ENCODE data around the gene TECTA.

The TECTA gene

GRCh38 chr11:121206810-121207209, 105.8 kb downstream of the TECTA start:
- TF ChIP-seq, protein P1, sequence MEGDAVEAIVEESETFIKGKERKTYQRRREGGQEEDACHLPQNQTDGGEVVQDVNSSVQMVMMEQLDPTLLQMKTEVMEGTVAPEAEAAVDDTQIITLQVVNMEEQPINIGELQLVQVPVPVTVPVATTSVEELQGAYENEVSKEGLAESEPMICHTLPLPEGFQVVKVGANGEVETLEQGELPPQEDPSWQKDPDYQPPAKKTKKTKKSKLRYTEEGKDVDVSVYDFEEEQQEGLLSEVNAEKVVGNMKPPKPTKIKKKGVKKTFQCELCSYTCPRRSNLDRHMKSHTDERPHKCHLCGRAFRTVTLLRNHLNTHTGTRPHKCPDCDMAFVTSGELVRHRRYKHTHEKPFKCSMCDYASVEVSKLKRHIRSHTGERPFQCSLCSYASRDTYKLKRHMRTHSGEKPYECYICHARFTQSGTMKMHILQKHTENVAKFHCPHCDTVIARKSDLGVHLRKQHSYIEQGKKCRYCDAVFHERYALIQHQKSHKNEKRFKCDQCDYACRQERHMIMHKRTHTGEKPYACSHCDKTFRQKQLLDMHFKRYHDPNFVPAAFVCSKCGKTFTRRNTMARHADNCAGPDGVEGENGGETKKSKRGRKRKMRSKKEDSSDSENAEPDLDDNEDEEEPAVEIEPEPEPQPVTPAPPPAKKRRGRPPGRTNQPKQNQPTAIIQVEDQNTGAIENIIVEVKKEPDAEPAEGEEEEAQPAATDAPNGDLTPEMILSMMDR (IDR thresholded peaks at IDR 0.05; ENCODE audit: extremely low read depth, insufficient read depth, missing control alignments) = no peak
- in situ Hi-C loops (cut with MboI; ENCODE audit: low pct_unique_long_range_greater_than_20kb, low sequenced_read_pairs, unreplicated experiment) = no loop called here
- DNase-seq (ENCODE audit: low spot score) = no peak

GRCh38 chr11:121207485-121208115, 106.6 kb downstream of the TECTA start:
- TF ChIP-seq, protein P1 (IDR thresholded peaks at IDR 0.05; ENCODE audit: extremely low read depth, insufficient read depth, missing control alignments) = no peak
- peak; percentile 52 for DNase-seq (ENCODE audit: low spot score)
- in situ Hi-C loops (cut with MboI; ENCODE audit: low pct_unique_long_range_greater_than_20kb, low sequenced_read_pairs, unreplicated experiment) = no loop called here

- TF ChIP-seq, protein P1 (IDR thresholded peaks at IDR 0.05; ENCODE audit: extremely low read depth, insufficient read depth, missing control alignments) = no peak
- no peak for DNase-seq (ENCODE audit: low spot score)
- in situ Hi-C loops (cut with MboI; ENCODE audit: low pct_unique_long_range_greater_than_20kb, low sequenced_read_pairs, unreplicated experiment) = no loop called here
Measured at GRCh38 chr11:121210445-121211080, 109.5 kb downstream of the TECTA start.

DNA sequence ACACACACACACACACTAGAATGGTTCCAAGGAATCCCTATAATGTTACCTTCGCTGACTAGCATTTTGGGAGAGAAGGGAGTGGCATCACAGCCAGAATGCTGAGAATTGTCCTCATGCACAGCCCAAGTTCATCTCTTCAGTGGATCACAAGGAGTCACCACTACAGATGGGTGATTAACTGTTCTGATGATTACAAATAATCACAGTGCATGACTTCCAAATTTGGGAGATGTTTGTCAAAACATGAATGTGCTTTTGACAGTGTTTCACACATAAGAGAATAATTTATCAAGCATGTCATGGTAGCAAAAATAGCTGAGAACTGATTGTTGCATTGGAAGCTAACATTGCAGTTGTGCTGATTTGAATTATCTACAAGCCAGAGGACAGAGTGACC, 110.6 kb downstream of the TECTA start:
- TF ChIP-seq, protein P1 (IDR thresholded peaks at IDR 0.05; ENCODE audit: extremely low read depth, insufficient read depth, missing control alignments) = no peak
- no peak for DNase-seq (ENCODE audit: low spot score)
- in situ Hi-C loops (cut with MboI; ENCODE audit: low pct_unique_long_range_greater_than_20kb, low sequenced_read_pairs, unreplicated experiment) = no loop called here

DNA sequence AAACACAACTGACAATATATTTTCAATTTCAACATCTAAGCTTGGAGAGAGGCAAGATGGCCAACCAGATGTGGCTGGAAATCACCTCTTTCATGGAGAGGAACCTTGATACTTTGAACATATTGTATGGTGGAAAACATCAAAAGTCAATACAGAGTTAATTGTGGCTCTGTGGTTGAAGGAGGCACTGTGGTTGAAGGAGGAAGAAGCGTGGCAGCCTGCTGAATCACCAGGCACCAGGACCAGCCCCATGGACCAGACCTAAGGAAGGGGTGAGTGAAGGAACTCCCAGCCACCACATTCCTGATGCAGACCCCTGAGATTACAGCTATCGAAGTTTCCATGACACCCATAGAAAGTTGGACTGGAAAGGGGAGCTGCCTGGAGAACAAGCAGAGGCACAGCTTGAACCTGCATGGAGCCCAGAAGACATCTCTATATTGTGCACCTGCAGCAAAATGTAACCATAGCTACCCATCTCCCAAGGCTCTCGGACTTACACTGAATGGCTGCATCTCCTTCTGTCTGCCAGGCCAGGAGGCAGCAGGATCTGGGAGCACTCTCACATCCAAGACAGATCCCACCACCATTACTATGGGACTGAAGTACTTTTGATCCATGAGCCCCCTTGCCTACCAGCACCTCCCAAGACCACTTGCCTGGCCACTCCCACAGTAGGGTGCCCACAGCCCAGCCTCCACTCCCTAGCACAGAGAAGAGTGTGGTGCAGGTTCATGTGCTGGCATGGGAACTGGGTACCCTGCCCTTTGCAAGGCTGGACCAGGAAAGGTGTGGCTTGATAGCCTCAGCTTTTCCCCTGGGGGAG, 111.7 kb downstream of the TECTA start:
- no peak for DNase-seq (ENCODE audit: low spot score)
- in situ Hi-C loops (cut with MboI; ENCODE audit: low pct_unique_long_range_greater_than_20kb, low sequenced_read_pairs, unreplicated experiment) = no loop called here
- TF ChIP-seq, protein P1 (IDR thresholded peaks at IDR 0.05; ENCODE audit: extremely low read depth, insufficient read depth, missing control alignments) = no peak

GRCh38 chr11:121213362-121213893, 112.4 kb downstream of the TECTA start:
- in situ Hi-C loops (cut with MboI; ENCODE audit: low pct_unique_long_range_greater_than_20kb, low sequenced_read_pairs, unreplicated experiment) = no loop called here
- DNase-seq (ENCODE audit: low spot score) = no peak
- TF ChIP-seq, protein P1 (IDR thresholded peaks at IDR 0.05; ENCODE audit: extremely low read depth, insufficient read depth, missing control alignments) = no peak

Measured in GM13977 (cell line).